HG02840 (cell line): ENCODE measurements around the gene MRPS2.

ENCODE experiments used
- ATAC-seq: cut with Tn5 transposase; IDR thresholded peaks from one replicate; pipeline ENCODE4 v1.9.1; 2021; ENCODE audit warnings: mild to moderate bottlenecking, moderate library complexity, moderate number of reproducible peaks; ENCODE audit not compliant: unreplicated experiment, low FRiP score

MRPS2 gene

GRCh38 chr9:135551031-135551430 is 50.5 kb downstream of the MRPS2 start:
- ATAC-seq: no peak

- ATAC-seq: no peak
Measured at GRCh38 chr9:135551456-135551855, 51.0 kb downstream of the MRPS2 start.

DNA sequence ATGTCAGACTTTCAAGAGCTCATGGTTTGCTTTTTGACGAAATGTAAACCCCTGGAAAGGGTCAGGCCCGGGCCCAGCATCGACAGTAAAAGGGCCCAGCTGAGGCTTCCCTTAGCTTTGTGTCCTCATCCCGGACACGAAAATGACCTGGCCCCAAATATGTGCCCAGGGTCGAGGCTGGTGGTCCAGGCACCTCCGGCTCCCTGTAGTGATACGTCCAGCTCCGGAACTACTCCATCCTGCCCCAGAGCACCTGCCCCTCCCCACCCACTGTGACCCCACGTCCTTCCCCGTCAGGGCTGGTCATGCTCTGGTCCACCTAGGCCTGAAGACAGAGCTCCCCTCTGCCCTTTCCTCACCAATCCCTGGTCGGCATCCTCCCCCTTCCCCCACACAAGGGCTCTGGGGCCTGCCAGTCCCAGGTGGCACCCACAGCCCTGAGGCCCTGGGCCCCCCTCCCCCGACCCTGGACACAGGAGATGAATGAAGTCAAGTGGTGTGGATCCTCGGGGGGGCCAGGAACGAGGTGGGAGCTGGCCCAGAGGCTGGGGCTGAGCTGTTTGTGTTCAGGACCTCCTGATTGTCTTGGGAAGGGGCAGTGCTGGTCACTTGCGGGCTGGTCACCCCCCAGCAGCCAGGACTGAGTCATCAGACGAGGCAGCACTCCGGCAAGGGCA is 51.7 kb downstream of the MRPS2 start:
- ATAC-seq: no peak

DNA sequence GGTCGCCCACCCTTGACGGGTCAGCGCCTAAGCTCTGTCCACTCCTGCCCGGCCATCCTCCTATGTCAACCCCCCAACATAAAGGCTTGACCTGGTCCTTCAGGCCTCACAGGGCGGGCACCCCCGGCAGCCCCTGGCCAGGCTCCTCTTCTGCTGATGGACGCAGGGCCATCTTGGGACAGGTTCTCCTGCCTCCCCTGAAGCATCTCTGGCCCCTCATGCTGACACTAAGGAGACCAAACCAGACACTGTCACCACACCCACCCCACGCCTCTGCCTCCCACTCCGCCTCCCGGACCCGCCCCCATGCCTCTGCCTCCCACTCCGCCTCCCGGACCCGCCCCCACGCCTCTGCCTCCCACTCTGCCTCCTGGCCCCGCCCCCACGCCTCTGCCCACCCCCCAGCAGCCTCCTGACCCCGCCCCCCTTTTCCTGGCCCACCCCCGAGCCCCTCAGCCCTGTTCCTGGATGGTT is 52.3 kb downstream of the MRPS2 start:
- no peak for ATAC-seq
